NOMO-1 (cell line): Measurements from ENCODE around the gene SLC30A1.

Experiments used
- DNase-seq, 2 experiments: peaks; one replicate each; lab custom pipeline; 2025; ENCODE audit not compliant: unreplicated experiment in 2 of 2; lab: John Stamatoyannopoulos, UW

SLC30A1 gene

GRCh38 chr1:211527006-211527405 lies 52.0 kb downstream of the SLC30A1 start:
- no peak for DNase-seq

- DNase-seq, result no peak
These were observed 52.9 kb downstream of the SLC30A1 start for GRCh38 chr1:211526101-211526500.

GRCh38 chr1:211525101-211525676 lies 53.8 kb downstream of the SLC30A1 start:
- DNase-seq, result no peak

- DNase-seq, result no peak
These were observed 54.4 kb downstream of the SLC30A1 start for GRCh38 chr1:211524521-211524920.

- DNase-seq, result no peak
These were observed 56.2 kb downstream of the SLC30A1 start for GRCh38 chr1:211522804-211523203.
